ENCODE results near the gene CD4. TPM values are rescaled to one million over a fixed set of nuclear protein-coding genes. Genes with fewer than 3 reads are reported as not detected.

CD4 gene
- total RNA-seq, 4 donors from 2014 or later: 2.9 to 7.0 (median 3.6) TPM

GRCh38 chr12:6842075-6842474 is 52.7 kb downstream of the CD4 start:
- no peak for DNase-seq (ENCODE audit: low spot score in 2 of 2)
- intact Hi-C loops (cut with DNase I; ENCODE audit: low total_unique reads): no loop called here
- no peak overlapping the region for H3K4me3 ChIP-seq (ENCODE audit: low read depth, poor library complexity, severe bottlenecking)
- no peak for TF ChIP-seq POLR2A (IDR thresholded peaks at IDR 0.05)
- TF ChIP-seq, protein P1, sequence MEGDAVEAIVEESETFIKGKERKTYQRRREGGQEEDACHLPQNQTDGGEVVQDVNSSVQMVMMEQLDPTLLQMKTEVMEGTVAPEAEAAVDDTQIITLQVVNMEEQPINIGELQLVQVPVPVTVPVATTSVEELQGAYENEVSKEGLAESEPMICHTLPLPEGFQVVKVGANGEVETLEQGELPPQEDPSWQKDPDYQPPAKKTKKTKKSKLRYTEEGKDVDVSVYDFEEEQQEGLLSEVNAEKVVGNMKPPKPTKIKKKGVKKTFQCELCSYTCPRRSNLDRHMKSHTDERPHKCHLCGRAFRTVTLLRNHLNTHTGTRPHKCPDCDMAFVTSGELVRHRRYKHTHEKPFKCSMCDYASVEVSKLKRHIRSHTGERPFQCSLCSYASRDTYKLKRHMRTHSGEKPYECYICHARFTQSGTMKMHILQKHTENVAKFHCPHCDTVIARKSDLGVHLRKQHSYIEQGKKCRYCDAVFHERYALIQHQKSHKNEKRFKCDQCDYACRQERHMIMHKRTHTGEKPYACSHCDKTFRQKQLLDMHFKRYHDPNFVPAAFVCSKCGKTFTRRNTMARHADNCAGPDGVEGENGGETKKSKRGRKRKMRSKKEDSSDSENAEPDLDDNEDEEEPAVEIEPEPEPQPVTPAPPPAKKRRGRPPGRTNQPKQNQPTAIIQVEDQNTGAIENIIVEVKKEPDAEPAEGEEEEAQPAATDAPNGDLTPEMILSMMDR (IDR thresholded peaks at IDR 0.05): no peak
- 89 to 92% methylated on average over 4 of the region's 4 CpGs for WGBS, 2 donors

DNA sequence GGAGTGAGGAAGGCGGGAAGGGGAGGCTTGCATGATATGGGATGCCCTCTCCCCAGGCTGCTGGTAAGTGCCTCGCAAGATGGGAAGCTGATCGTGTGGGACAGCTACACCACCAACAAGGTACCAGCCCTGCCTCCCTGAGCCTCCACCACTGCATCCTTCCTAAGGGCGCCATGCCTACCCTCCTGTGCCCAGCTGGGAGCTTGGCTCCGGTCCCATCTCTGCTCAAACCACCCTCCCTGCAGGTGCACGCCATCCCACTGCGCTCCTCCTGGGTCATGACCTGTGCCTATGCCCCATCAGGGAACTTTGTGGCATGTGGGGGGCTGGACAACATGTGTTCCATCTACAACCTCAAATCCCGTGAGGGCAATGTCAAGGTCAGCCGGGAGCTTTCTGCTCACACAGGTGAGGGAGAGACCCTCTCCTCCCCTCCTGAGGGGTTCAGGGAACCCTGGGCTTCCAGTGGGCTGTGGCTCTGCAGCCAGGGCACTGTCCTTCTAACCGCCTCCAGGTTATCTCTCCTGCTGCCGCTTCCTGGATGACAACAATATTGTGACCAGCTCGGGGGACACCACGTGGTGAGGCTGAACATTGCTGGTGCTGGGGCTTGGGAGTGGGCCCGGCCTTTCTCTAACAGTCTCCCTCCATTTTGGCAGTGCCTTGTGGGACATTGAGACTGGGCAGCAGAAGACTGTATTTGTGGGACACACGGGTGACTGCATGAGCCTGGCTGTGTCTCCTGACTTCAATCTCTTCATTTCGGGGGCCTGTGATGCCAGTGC is 54.0 kb downstream of the CD4 start:
- intact Hi-C loops (cut with DNase I; ENCODE audit: low total_unique reads): no loop called here
- 80 to 83% methylated on average over 16 of the region's 16 CpGs for WGBS, 2 donors
- H3K4me3 ChIP-seq (ENCODE audit: low read depth, poor library complexity, severe bottlenecking): no peak overlapping the region
- no peak for DNase-seq (ENCODE audit: low spot score in 2 of 2)
- no peak for TF ChIP-seq POLR2A (IDR thresholded peaks at IDR 0.05)
- TF ChIP-seq, protein P1 (IDR thresholded peaks at IDR 0.05): no peak

DNA sequence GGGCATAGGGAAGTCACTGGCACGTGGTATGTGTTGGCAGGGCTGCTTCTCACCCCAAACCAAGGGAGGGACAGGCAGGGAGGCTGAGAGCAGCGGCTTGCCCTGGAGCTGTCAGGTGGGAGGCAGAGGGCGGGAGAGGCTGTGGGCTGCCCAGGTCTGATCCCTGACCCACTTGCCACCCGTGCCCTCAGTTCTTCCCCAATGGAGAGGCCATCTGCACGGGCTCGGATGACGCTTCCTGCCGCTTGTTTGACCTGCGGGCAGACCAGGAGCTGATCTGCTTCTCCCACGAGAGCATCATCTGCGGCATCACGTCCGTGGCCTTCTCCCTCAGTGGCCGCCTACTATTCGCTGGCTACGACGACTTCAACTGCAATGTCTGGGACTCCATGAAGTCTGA is 56.1 kb downstream of the CD4 start:
- H3K4me3 ChIP-seq (ENCODE audit: low read depth, poor library complexity, severe bottlenecking): no peak overlapping the region
- intact Hi-C loops (cut with DNase I; ENCODE audit: low total_unique reads): no loop called here
- no peak for TF ChIP-seq POLR2A (IDR thresholded peaks at IDR 0.05)
- no peak for DNase-seq (ENCODE audit: low spot score in 2 of 2)
- WGBS, 2 donors: 89 to 90% methylated on average over 17 of the region's 17 CpGs

DNA sequence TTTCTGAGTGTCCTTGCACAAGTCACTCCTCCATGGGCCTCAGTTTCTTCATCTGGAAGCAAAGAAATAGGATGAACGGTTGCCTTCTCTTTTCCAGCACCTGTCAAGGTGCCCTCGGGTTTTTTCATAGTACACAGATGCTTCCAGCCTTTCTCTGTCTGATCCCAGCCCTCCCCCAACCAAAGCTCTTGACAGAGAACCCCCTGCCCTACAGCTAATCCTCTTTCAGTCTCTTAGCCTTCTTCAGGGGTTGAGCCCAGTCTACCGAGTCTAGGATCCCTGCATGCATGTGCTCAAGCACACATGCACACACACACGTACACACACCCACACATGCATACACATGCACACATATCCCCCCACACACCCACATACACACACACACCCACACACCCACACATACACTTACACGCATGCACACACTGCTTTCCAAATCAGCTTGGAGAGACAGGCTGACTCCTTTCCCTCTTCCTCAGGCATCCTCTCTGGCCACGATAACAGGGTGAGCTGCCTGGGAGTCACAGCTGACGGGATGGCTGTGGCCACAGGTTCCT is 57.1 kb downstream of the CD4 start:
- no peak for DNase-seq (ENCODE audit: low spot score in 2 of 2)
- intact Hi-C loops (cut with DNase I; ENCODE audit: low total_unique reads): no loop called here
- no peak overlapping the region for H3K4me3 ChIP-seq (ENCODE audit: low read depth, poor library complexity, severe bottlenecking)
- TF ChIP-seq, protein P1 (IDR thresholded peaks at IDR 0.05): no peak
- no peak for TF ChIP-seq POLR2A (IDR thresholded peaks at IDR 0.05)
- 84 to 88% methylated on average over 7 of the region's 7 CpGs for WGBS, 2 donors

- intact Hi-C loops (cut with DNase I; ENCODE audit: low total_unique reads): no loop called here
- whole genome bisulfite sequencing, 2 donors: 85 to 92% methylated on average over 2 of the region's 2 CpGs
Observed at GRCh38 chr12:6847676-6848075, 58.3 kb downstream of the CD4 start.

DNA sequence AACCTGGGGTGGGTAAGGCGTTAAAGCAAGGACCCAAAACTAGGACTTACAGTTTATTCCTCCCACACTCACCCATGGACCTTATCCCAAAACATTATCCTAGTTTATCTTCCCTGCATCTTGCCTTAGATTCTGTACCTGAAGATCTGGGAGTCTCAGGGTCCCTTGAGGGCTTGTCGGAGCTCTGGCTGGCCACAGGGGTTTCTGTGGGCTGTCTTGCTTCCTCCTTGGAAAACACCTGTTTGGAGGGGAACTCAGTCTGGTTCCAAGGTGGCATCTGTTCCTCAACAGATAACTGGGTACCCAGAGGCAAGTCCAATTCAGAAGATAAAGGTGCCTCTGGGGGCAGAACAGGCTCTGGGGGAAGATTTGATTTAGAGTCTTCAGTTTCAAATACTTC is 60.1 kb downstream of the CD4 start:
- intact Hi-C loops (cut with DNase I; ENCODE audit: low total_unique reads): no loop called here
- 93 to 94% methylated on average over 2 of the region's 2 CpGs for WGBS, 2 donors
- H3K4me3 ChIP-seq (ENCODE audit: low read depth, poor library complexity, severe bottlenecking): no peak overlapping the region
- no peak for TF ChIP-seq POLR2A (IDR thresholded peaks at IDR 0.05)
- TF ChIP-seq, protein P1 (IDR thresholded peaks at IDR 0.05): no peak
- no peak for DNase-seq (ENCODE audit: low spot score in 2 of 2)

More at GRCh38 chr12:6847676-6848075, 58.3 kb downstream of the CD4 start:
- no peak for DNase-seq (ENCODE audit: low spot score in 2 of 2)
- TF ChIP-seq POLR2A (IDR thresholded peaks at IDR 0.05): no peak
- TF ChIP-seq, protein P1 (IDR thresholded peaks at IDR 0.05): no peak
- no peak overlapping the region for H3K4me3 ChIP-seq (ENCODE audit: low read depth, poor library complexity, severe bottlenecking)

Data from lower leg skin (tissue), 4 donors.